ENCODE data around the gene SEPTIN1. TPM values are rescaled to one million over a fixed set of nuclear protein-coding genes. Genes with fewer than 3 reads are reported as not detected.

The SEPTIN1 gene
- polyA plus RNA-seq, 1 experiment: not detected

DNA sequence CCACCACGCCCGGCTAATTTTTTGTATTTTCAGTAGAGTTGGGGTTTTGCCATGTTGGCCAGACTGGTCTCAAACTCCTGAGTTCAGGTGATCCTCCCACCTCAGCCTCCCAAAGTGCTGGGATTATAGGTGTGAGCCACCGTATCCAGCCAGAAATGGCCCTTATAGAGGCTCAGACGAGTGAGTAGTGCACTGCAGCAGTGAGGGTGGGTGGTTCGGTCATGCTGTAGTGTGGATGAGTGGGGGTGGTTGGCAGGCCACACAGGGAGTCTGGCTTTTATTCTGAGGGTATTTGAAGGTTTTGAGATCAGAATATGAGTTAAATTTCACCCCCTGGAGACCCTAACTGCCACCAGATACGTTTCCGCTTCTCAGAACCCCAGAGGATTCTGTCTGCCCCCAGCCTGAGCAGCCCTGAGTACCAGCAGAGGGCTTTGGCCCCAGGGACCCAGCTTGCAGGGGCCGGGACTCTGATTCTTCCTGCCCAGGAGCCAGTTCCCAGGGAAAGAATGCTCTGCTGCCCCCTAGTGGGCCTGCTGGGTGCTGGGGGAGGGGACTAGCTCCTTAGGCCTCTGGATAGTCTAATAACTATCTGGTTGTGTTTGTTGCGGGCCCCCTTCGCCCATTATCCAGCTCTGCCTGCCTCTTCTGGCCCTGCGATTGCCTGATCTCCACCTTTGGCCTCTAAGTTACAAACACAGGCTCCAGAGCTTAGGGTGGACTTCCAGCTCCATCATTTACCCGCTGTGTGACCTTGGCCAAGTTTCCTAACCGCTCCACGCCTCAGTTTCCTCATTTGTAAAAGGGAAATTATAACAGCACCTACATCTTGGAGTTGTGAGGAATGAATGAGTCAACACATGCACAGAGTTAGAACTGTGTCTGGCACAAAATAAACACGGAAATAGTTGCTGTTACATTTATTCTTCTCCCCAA, 27.0 kb upstream of the SEPTIN1 start:
- TF ChIP-seq, protein P1, sequence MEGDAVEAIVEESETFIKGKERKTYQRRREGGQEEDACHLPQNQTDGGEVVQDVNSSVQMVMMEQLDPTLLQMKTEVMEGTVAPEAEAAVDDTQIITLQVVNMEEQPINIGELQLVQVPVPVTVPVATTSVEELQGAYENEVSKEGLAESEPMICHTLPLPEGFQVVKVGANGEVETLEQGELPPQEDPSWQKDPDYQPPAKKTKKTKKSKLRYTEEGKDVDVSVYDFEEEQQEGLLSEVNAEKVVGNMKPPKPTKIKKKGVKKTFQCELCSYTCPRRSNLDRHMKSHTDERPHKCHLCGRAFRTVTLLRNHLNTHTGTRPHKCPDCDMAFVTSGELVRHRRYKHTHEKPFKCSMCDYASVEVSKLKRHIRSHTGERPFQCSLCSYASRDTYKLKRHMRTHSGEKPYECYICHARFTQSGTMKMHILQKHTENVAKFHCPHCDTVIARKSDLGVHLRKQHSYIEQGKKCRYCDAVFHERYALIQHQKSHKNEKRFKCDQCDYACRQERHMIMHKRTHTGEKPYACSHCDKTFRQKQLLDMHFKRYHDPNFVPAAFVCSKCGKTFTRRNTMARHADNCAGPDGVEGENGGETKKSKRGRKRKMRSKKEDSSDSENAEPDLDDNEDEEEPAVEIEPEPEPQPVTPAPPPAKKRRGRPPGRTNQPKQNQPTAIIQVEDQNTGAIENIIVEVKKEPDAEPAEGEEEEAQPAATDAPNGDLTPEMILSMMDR (IDR thresholded peaks at IDR 0.05; ENCODE audit: low read depth, low read length): peak; percentile 99
- POLR2A ChIA-PET: interaction anchor here (0.6 to 2.1 kb wide), 7 partner anchors 9 to 344 kb away, joined by 3 to 13 read pairs (median 5); partner anchors contain the start of genes ALDOA, CD2BP2, SEPHS2 and ZNF48
- H3K4me3 ChIP-seq (ENCODE audit: low read depth, low read length): no peak overlapping the region
- CTCF ChIA-PET: interaction anchor here (0.5 to 3.6 kb wide), 39 partner anchors 8 to 758 kb away, joined by 3 to 19 read pairs (median 4); partner anchors contain the start of genes CD2BP2, DCTPP1, TBX6 and ZNF48
- no peak overlapping the region for H3K27ac ChIP-seq (ENCODE audit: low read depth, low read length)
- H3K27me3 ChIP-seq (ENCODE audit: control insufficient read depth, insufficient read depth, low read length): no peaks in the 10 kb centered on the region
- no peaks in the 10 kb centered on the region for H3K9me3 ChIP-seq (ENCODE audit: control insufficient read depth, insufficient read depth, low read length)
- peak; percentile 69 for DNase-seq (ENCODE audit: low read depth, low spot score)

DNA sequence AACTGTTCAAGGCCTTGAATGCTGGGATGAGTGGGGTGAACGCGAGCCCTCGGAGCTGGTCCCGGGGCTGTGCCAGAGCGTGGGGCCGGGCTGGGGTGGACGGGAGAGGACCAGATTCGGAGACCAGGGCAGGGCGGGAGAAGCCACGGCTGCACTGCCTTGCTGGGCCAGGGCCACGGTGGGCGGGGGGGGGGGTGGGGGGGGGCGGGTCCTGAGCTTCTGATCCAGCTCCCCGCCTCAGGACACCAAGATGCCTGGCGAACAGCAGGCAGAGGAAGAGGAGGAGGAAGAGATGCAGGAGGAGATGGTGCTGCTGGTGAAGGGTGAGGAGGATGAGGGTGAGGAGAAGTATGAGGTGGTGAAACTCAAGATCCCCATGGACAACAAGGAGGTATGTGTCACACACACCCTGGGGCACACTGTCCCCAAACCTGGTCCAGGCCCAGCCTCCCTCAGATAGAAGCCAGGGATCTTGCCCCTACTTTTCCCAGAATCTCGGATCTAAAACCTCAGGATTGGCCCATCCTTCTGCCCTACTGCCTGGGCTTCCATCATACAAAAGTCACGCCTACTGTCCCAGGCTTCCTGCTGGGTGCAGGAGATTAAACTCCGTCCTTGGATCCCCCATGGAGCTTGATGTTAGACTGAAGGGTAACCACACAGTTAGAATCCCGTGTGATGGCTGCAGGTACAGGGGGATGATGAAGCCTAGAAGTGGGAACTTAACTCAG, 25.6 kb upstream of the SEPTIN1 start:
- ChIA-PET POLR2A (interaction anchor here (0.8 to 2.1 kb wide), 12 partner anchors 10 to 342 kb away, joined by 3 to 23 read pairs (median 4); partner anchors contain the start of genes ALDOA, CD2BP2, ZNF48 and ZNF688), CTCF (interaction anchor here (0.7 to 3.6 kb wide), 5 partner anchors 10 to 316 kb away, joined by 3 to 19 read pairs (median 6); partner anchors contain the start of genes TBC1D10B, TBX6 and ZNF48)
- H3K27ac ChIP-seq (ENCODE audit: low read depth, low read length): peak overlapping the region; percentile 82
- H3K27me3 ChIP-seq (ENCODE audit: control insufficient read depth, insufficient read depth, low read length): no peaks in the 10 kb centered on the region
- H3K4me3 ChIP-seq (ENCODE audit: low read depth, low read length): peak overlapping the region; percentile 78
- TF ChIP-seq, protein P1 (IDR thresholded peaks at IDR 0.05; ENCODE audit: low read depth, low read length): no peak
- DNase-seq (ENCODE audit: low read depth, low spot score): no peak
- no peaks in the 10 kb centered on the region for H3K9me3 ChIP-seq (ENCODE audit: control insufficient read depth, insufficient read depth, low read length)

DNA sequence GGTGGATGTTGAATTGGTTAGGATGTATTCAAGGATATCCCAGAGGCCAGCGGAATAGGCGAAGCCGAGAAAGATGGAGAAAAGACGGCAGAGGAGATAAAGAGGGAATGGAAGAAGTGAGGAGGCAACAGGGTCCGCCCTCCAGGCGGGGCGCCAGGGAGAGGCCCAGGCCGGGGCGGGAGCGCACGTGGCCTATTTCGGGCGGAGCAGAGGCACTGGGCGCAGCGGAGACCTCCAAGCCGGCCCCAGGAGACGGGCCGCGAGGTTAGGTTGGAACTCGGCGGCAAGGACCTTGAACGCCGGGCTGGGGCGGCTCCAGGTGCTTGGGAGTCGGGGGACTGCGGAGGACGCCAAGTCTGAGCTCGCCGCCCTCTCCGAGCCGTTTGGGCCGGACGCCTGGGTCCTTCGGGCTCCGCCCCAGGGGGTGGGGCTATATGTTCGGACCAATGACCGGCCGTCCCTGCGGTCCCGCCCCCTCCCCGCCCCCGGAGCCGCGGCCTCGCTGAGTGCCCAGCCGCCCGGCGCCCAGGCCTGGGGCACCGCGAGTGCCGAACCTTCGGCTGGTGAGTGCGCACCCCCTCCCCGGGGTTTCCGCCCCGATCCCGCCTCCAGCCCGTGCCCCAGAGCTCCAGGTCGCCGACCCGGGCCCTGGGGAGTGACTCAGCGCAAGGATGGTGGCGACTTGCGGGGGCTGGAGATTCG, 24.9 kb upstream of the SEPTIN1 start, which contains the start of gene ZNF771:
ZNF771 (plus strand) TSS at position 505 of the 702 bp plus-strand sequence. CDS start 448 bp downstream, outside the sequence.
- Histone ChIP-seq H3K4me3 (ENCODE audit: low read depth, low read length) (peak within 1 kb of the TSS; percentile 78), H3K27me3 (ENCODE audit: control insufficient read depth, insufficient read depth, low read length) (no peaks in the 10 kb centered on the region), H3K27ac (ENCODE audit: low read depth, low read length) (peak within 1 kb of the TSS; percentile 87), H3K9me3 (ENCODE audit: control insufficient read depth, insufficient read depth, low read length) (no peaks in the 10 kb centered on the region)
- CTCF ChIA-PET: interaction anchor here (0.7 to 3.6 kb wide), 4 partner anchors 11 to 315 kb away, joined by 3 to 19 read pairs (median 4); partner anchors contain the start of genes TBX6 and ZNF48
- DNase-seq (ENCODE audit: low read depth, low spot score): peak; percentile 45
- POLR2A ChIA-PET: interaction anchor here (0.5 to 1.7 kb wide), 15 partner anchors 10 to 341 kb away, joined by 3 to 23 read pairs (median 4); partner anchors contain the start of genes ALDOA, CD2BP2, ZNF48 and ZNF688
- TF ChIP-seq, protein P1 (IDR thresholded peaks at IDR 0.05; ENCODE audit: low read depth, low read length): no peak

DNA sequence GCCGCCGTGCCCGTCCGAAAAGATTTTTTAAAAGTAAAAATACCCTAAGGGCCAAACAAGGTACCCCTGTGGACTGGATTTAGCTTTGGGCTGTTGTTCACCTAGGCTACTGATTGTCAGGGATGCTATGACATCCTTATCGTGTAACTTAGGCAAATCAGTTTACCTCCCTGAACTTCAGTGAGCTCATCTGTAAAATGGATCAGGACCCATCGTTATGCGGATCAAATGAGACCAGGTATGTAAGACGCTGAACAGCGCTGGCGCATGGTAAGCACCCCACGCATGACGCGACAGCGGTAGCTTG, 24.4 kb upstream of the SEPTIN1 start:
- TF ChIP-seq, protein P1 (IDR thresholded peaks at IDR 0.05; ENCODE audit: low read depth, low read length): no peak
- POLR2A ChIA-PET: interaction anchor here (0.5 to 1.7 kb wide), 9 partner anchors 9 to 341 kb away, joined by 3 to 23 read pairs (median 5); partner anchors contain the start of genes ALDOA and ZNF48
- Histone ChIP-seq H3K9me3 (ENCODE audit: control insufficient read depth, insufficient read depth, low read length) (no peaks in the 10 kb centered on the region), H3K27me3 (ENCODE audit: control insufficient read depth, insufficient read depth, low read length) (no peaks in the 10 kb centered on the region), H3K4me3 (ENCODE audit: low read depth, low read length) (peak overlapping the region; percentile 78), H3K27ac (ENCODE audit: low read depth, low read length) (peak overlapping the region; percentile 87)
- CTCF ChIA-PET: interaction anchor here (1.2 to 3.6 kb wide), 3 partner anchors 11 to 315 kb away, joined by 3 to 19 read pairs (median 6); partner anchors contain the start of genes TBX6 and ZNF48
- no peak for DNase-seq (ENCODE audit: low read depth, low spot score)

Measured in AG04450 (cell line).